Adrenal gland (tissue), 5 donors: Measurements from ENCODE around the gene DCDC2.

Source experiments
- CTCF ChIP-seq, 6 experiments: fragments of 450-650 bp in 4 of 6; fragments of 200-600 bp in 2 of 6; sonication (generic) in 1 of 6; IDR thresholded peaks; 1 replicate in 5 of 6; 2 replicates in 1 of 6; pipeline versions ENCODE4 v1.5.1 to v1.8.0; 2016 to 2021; ENCODE audit warnings: antibody characterized with exemption in 6 of 6, mild to moderate bottlenecking in 2 of 6, moderate library complexity in 1 of 6
- POLR2A ChIP-seq, 2 donors: fragments of 450-650 bp; IDR thresholded peaks; one replicate each; pipeline ENCODE4 v1.6.1; 2017; ENCODE audit warnings: antibody characterized with exemption in 2 of 2, mild to moderate bottlenecking in 2 of 2, moderate library complexity in 1 of 2
- donor health status: DM: no; HTN: no; CAD: no.

- TF ChIP-seq POLR2A (IDR thresholded peaks at IDR 0.05) (no peak), CTCF (IDR thresholded peaks at IDR 0.05) (no peak)
Measured at GRCh38 chr6:24401458-24401857, 43.6 kb upstream of the DCDC2 start.
